ENCODE data around the gene PPFIA2. TPM values are rescaled to one million over a fixed set of nuclear protein-coding genes. Genes with fewer than 3 reads are reported as not detected.

The PPFIA2 gene
- total and polyA plus RNA-seq, 9 of the 15 experiments (the other 6 are each of a cell fraction or from before 2014, with no cell fraction given): not detected

DNA sequence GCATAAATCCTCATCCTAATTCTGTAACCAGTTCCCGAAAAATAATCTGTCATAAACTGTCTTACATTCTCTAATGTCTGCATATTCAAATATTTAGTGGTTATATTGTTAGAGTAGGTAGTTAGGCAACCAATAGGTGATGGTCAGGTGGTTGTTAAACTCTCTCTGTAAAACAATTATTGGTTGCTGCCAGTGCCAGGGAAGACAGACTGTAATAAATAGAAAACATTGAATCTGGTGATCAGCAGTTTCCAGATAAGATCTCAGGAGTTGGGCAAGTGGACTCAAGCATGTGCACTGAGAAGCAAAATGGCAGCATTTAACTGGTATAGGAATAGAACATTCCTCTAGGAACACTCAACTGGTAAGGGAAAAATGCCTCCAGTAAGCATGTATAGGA lies 355.8 kb downstream of the PPFIA2 start:
- CTCF ChIA-PET (ENCODE audit: low intra/inter-chr PET ratio): no interaction called here
- intact Hi-C loops (cut with micrococcal nuclease): no loop called here
- TF ChIP-seq FOS (IDR thresholded peaks at IDR 0.05; ENCODE audit: extremely low read depth, insufficient read length) (no peak), GABPB1 (CRISPR knock-in tag; IDR thresholded peaks at IDR 0.05) (no peak), SAFB (IDR thresholded peaks at IDR 0.05; ENCODE audit: borderline replicate concordance, low read depth, low read length) (no peak), GATA2 (CRISPR knock-in tag; IDR thresholded peaks at IDR 0.05) (no peak), ZNF75A (CRISPR knock-in tag; IDR thresholded peaks at IDR 0.05) (no peak), ZBTB7A (IDR thresholded peaks at IDR 0.05; ENCODE audit: borderline replicate concordance, control insufficient read depth, low read depth, low read length) (no peak), ZNF766 (CRISPR knock-in tag; conservative IDR thresholded peaks at IDR 0.05) (no peak), CAMTA2 (CRISPR knock-in tag; conservative IDR thresholded peaks at IDR 0.05) (no peak), ELF2 (CRISPR knock-in tag; IDR thresholded peaks at IDR 0.05) (no peak), XRCC4 (IDR thresholded peaks at IDR 0.05; ENCODE audit: extremely low read depth, insufficient read depth, insufficient read length) (no peak), KDM2B (CRISPR knock-in tag; IDR thresholded peaks at IDR 0.05) (no peak)
- TF ChIP-seq, protein P1, sequence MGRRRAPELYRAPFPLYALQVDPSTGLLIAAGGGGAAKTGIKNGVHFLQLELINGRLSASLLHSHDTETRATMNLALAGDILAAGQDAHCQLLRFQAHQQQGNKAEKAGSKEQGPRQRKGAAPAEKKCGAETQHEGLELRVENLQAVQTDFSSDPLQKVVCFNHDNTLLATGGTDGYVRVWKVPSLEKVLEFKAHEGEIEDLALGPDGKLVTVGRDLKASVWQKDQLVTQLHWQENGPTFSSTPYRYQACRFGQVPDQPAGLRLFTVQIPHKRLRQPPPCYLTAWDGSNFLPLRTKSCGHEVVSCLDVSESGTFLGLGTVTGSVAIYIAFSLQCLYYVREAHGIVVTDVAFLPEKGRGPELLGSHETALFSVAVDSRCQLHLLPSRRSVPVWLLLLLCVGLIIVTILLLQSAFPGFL (CRISPR knock-in tag; IDR thresholded peaks at IDR 0.05): no peak
- TF ChIP-seq, protein P2, sequence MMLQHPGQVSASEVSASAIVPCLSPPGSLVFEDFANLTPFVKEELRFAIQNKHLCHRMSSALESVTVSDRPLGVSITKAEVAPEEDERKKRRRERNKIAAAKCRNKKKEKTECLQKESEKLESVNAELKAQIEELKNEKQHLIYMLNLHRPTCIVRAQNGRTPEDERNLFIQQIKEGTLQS (IDR thresholded peaks at IDR 0.05): no peak
- TF ChIP-seq, protein P2 (CRISPR knock-in tag; conservative IDR thresholded peaks at IDR 0.05): no peak
- TF ChIP-seq, protein P3, sequence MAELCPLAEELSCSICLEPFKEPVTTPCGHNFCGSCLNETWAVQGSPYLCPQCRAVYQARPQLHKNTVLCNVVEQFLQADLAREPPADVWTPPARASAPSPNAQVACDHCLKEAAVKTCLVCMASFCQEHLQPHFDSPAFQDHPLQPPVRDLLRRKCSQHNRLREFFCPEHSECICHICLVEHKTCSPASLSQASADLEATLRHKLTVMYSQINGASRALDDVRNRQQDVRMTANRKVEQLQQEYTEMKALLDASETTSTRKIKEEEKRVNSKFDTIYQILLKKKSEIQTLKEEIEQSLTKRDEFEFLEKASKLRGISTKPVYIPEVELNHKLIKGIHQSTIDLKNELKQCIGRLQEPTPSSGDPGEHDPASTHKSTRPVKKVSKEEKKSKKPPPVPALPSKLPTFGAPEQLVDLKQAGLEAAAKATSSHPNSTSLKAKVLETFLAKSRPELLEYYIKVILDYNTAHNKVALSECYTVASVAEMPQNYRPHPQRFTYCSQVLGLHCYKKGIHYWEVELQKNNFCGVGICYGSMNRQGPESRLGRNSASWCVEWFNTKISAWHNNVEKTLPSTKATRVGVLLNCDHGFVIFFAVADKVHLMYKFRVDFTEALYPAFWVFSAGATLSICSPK (IDR thresholded peaks at IDR 0.05; ENCODE audit: borderline replicate concordance): no peak
- TF ChIP-seq, protein P4, sequence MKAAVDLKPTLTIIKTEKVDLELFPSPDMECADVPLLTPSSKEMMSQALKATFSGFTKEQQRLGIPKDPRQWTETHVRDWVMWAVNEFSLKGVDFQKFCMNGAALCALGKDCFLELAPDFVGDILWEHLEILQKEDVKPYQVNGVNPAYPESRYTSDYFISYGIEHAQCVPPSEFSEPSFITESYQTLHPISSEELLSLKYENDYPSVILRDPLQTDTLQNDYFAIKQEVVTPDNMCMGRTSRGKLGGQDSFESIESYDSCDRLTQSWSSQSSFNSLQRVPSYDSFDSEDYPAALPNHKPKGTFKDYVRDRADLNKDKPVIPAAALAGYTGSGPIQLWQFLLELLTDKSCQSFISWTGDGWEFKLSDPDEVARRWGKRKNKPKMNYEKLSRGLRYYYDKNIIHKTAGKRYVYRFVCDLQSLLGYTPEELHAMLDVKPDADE (conservative IDR thresholded peaks at IDR 0.05; ENCODE audit: control insufficient read depth, low read depth, low read length): no peak

More for the DNA sequence above, 355.8 kb downstream of the PPFIA2 start:
- Histone ChIP-seq H3K9me1 (ENCODE audit: control insufficient read depth, insufficient read depth, low read length) (no peaks in the 10 kb centered on the region), H3K9ac (ENCODE audit: insufficient read depth in 1 of 2, low read depth in 2 of 2, low read length in 2 of 2) (no peak overlapping the region), H3K79me2 (ENCODE audit: control insufficient read depth, insufficient read depth, low read length) (no peaks in the 10 kb centered on the region), H2AFZ (ENCODE audit: low read depth, low read length) (no peak overlapping the region), H3K4me3 (no peak overlapping the region), H3K9me3 (replicated peaks; ENCODE audit: control insufficient read depth, insufficient read depth, low read depth, low read length) (no peaks in the 10 kb centered on the region; the same call in 1 of the 2 replicates), H3K4me2 (ENCODE audit: insufficient read depth, low read length) (no peak overlapping the region), H3K4me1 (replicated peaks in 1 of 2; ENCODE audit: control insufficient read depth in 2 of 2, insufficient read depth in 2 of 2, low read length in 2 of 2) (no peaks in the 10 kb centered on the region), H3K36me3 (ENCODE audit: control insufficient read depth, insufficient read depth, low read length) (no peaks in the 10 kb centered on the region), H4K20me1 (replicated peaks; ENCODE audit: control insufficient read depth, insufficient read depth, low read length) (no peaks in the 10 kb centered on the region), H3K27ac (ENCODE audit: extremely low read depth, low read depth, low read length) (no peak overlapping the region), H3K27me3 (ENCODE audit: control insufficient read depth in 2 of 2, insufficient read depth in 2 of 2, low read length in 2 of 2) (no peaks in the 10 kb centered on the region)
- in situ Hi-C loops (cut with MboI): no loop called here
- FAIRE-seq (no peak), DNase-seq (ENCODE audit: extremely low read depth in 1 of 4, low spot score in 3 of 4) (no peak), ATAC-seq (no peak)
- WGBS (ENCODE audit: insufficient coverage, low coverage, missing lambda C conversion rate): 0% methylated on average over 1 of the region's 1 CpG
- POLR2A ChIA-PET: no interaction called here
- BruUV-seq (replicated peaks): no TSS peak
